K562 (cell line): ENCODE results near the gene CKM. TPM values are rescaled to one million over a fixed set of nuclear protein-coding genes. Genes with fewer than 3 reads are reported as not detected.
"Not testable (repeated sequence)": the region's sequence is repeated elsewhere in the genome, so short reads cannot be mapped to it uniquely, and the experiment has no call there.

Experiments used
- ATAC-seq: fragments of 200-7000 bp; cut with Tn5 transposase; 3 replicates; pipeline ENCODE4 v1.9.1; 2020; ENCODE audit warnings: moderate library complexity
- BruUV-seq: library from RNA; stranded (reverse); fragments of 400-500 nt; replicated peaks from 2 replicates; lab custom pipeline; 2021; lab: Mats Ljungman, UMichigan
- CTCF ChIA-PET: fragments of 300-600 bp; formaldehyde crosslinking; extraction: SDS; loops from one replicate; lab custom pipeline; 2021; ENCODE audit warnings: low intra/inter-chr PET ratio; lab: Yijun Ruan, JAX
- POLR2A ChIA-PET: fragments of 300-600, 350-650 bp; sonication (Branson Sonifier 250); formaldehyde crosslinking; extraction: SDS; loops from one replicate; lab custom pipeline; 2021; ENCODE audit warnings: antibody characterized with exemption, inconsistent platforms; lab: Yijun Ruan, JAX
- DNase-seq, 4 experiments: peaks; one replicate each; pipeline versions ENCODE4 v3.0.0 to v3.0.0-alpha.2; 2011 to 2018; ENCODE audit warnings: low spot score in 3 of 4, mixed read lengths in 3 of 4; ENCODE audit errors: extremely low read depth in 1 of 4
- FAIRE-seq: peaks from 2 replicates; lab custom pipeline; 2011; peaks lifted over from hg19 to GRCh38; lab: Jason Lieb, UNC
- H2AFZ ChIP-seq: 2 replicates; pipeline ENCODE4 v1.6.0; 2011; ENCODE audit warnings: low read depth, low read length, control low read depth, inconsistent platforms
- H3K27ac ChIP-seq: fragments of 200-600 bp; 3 replicates; pipeline ENCODE4 v1.8.0; 2011; ENCODE audit warnings: low read depth, mild to moderate bottlenecking, control low read depth, inconsistent platforms, low read length, moderate library complexity, mixed read lengths; ENCODE audit errors: extremely low read depth
- H3K27me3 ChIP-seq, 2 experiments: fragments of 300-600 bp in 1 of 2; 2 replicates in 1 of 2; 3 replicates in 1 of 2; pipeline versions ENCODE4 v1.6.0 to v1.8.0; 2011; ENCODE audit warnings: inconsistent platforms in 2 of 2, low read length in 2 of 2, mild to moderate bottlenecking in 1 of 2, mixed read lengths in 1 of 2, moderate library complexity in 1 of 2; ENCODE audit not compliant: control insufficient read depth in 2 of 2, insufficient read depth in 2 of 2
- H3K36me3 ChIP-seq: fragments of 300-600 bp; 3 replicates; pipeline ENCODE4 v1.8.0; 2011; ENCODE audit warnings: mild to moderate bottlenecking, low read length, inconsistent platforms; ENCODE audit not compliant: control insufficient read depth, insufficient read depth
- H3K4me1 ChIP-seq, 2 experiments: fragments of 200-600 bp in 1 of 2; replicated peaks in 1 of 2; 2 replicates in 1 of 2; 3 replicates in 1 of 2; pipeline versions ENCODE4 v1.5.1 to v1.8.0; 2011; ENCODE audit warnings: inconsistent platforms in 2 of 2, low read length in 2 of 2, mild to moderate bottlenecking in 1 of 2, mixed read lengths in 1 of 2, moderate library complexity in 1 of 2; ENCODE audit not compliant: control insufficient read depth in 2 of 2, insufficient read depth in 2 of 2
- H3K4me2 ChIP-seq: 2 replicates; pipeline ENCODE4 v1.6.1; 2011; ENCODE audit warnings: low read length, control low read depth, inconsistent platforms, mixed read lengths; ENCODE audit not compliant: insufficient read depth
- H3K4me3 ChIP-seq: fragments of 200-600 bp; sonication (generic), shearing (Covaris generic); 2 replicates; pipeline ENCODE4 v1.5.1; 2016; ENCODE audit warnings: control low read depth, inconsistent platforms
- H3K79me2 ChIP-seq: fragments of 200-600 bp; 3 replicates; pipeline ENCODE4 v1.8.0; 2011; ENCODE audit warnings: low read length, inconsistent platforms; ENCODE audit not compliant: control insufficient read depth, insufficient read depth
- H3K9ac ChIP-seq, 2 experiments: 2 replicates each; pipeline versions ENCODE4 v1.6.0 to v1.6.1; 2011; ENCODE audit warnings: low read depth in 2 of 2, low read length in 2 of 2, control low read depth in 1 of 2, inconsistent platforms in 1 of 2, mild to moderate bottlenecking in 1 of 2, mixed read lengths in 1 of 2; ENCODE audit not compliant: insufficient read depth in 1 of 2
- H3K9me1 ChIP-seq: one replicate; pipeline ENCODE4 v1.6.0; 2011; ENCODE audit warnings: inconsistent platforms, mild to moderate bottlenecking, low read length, moderate library complexity; ENCODE audit not compliant: control insufficient read depth, insufficient read depth
- H3K9me3 ChIP-seq: replicated peaks from 2 replicates; pipeline ENCODE4 v1.5.1; 2011; ENCODE audit warnings: low read depth, low read length, inconsistent platforms; ENCODE audit not compliant: control insufficient read depth, insufficient read depth
- H4K20me1 ChIP-seq: replicated peaks from 2 replicates; pipeline ENCODE4 v1.6.1; 2011; ENCODE audit warnings: low read length, inconsistent platforms, mixed read lengths; ENCODE audit not compliant: control insufficient read depth, insufficient read depth
- CREB1 ChIP-seq, 2 experiments: sonication (generic) in 1 of 2; formaldehyde crosslinking in 1 of 2; IDR thresholded peaks; 2 replicates each; pipeline versions ENCODE4 v1.6.1 to v1.8.0; 2012 to 2022; ENCODE audit warnings: inconsistent platforms in 1 of 2, mild to moderate bottlenecking in 1 of 2, missing genetic modification reagents in 1 of 2, moderate library complexity in 1 of 2
- CREM ChIP-seq: IDR thresholded peaks from 2 replicates; pipeline ENCODE4 v1.6.1; 2014; ENCODE audit warnings: antibody characterized with exemption, low read depth
- GABPA ChIP-seq: fragments of 200-800 bp; sonication (Bioruptor generic); conservative IDR thresholded peaks from 2 replicates; pipeline ENCODE4 v1.6.1; 2016; ENCODE audit warnings: low read depth, missing genetic modification characterization, missing compliant biosample characterization
- GABPB1 ChIP-seq: sonication (generic); formaldehyde crosslinking; IDR thresholded peaks from 2 replicates; pipeline ENCODE4 v1.8.0; 2022; ENCODE audit warnings: mild to moderate bottlenecking, missing genetic modification reagents
- NFIC ChIP-seq: fragments of 450-650 bp; IDR thresholded peaks from 2 replicates; pipeline ENCODE4 v1.6.1; 2017; ENCODE audit warnings: mild to moderate bottlenecking, inconsistent platforms
- SMAD2 ChIP-seq: fragments of 150-350 bp; IDR thresholded peaks from 2 replicates; pipeline ENCODE4 v1.6.1; 2014; ENCODE audit warnings: low read depth, mild to moderate bottlenecking, low read length
- TRIM24 ChIP-seq, 2 experiments: fragments of 450-650 bp; IDR thresholded peaks; 2 replicates each; pipeline ENCODE4 v1.6.1; 2016
- ZNF639 ChIP-seq, 2 experiments: fragments of 200-800 bp in 1 of 2; sonication (Bioruptor generic) in 1 of 2; sonication (generic) in 1 of 2; formaldehyde crosslinking in 1 of 2; IDR thresholded peaks in 1 of 2; conservative IDR thresholded peaks in 1 of 2; 2 replicates each; pipeline versions ENCODE4 v1.5.0 to v1.6.1; 2016 to 2020; ENCODE audit warnings: missing compliant biosample characterization in 1 of 2, missing genetic modification characterization in 1 of 2, missing genetic modification reagents in 1 of 2
- WGBS: fragments of 100-300 bp; shearing (Covaris generic); methylation state at CpG from one replicate; pipeline ENCODE4 v1.1.6; 2016; ENCODE audit warnings: low coverage, mixed read lengths; ENCODE audit not compliant: insufficient coverage; ENCODE audit errors: missing lambda C conversion rate; 5-methylcytosine and 5-hydroxymethylcytosine counted together
- in situ Hi-C: fragments of 300-500 bp; cut with MboI; formaldehyde crosslinking; loops from 4 replicates; pipeline ENCODE4 v1.15.0; 2018; ENCODE audit warnings: inconsistent platforms, mixed read lengths
- intact Hi-C: fragments of 100-400 bp; cut with micrococcal nuclease; formaldehyde crosslinking; loops from 2 replicates; pipeline ENCODE4 v1.14.2; 2022
- polyA plus RNA-seq, 8 experiments: library from polyadenylated mRNA; depleted of rRNA in 4 of 8; stranded (reverse) in 5 of 8; unstranded in 3 of 8; fragments of >200 nt; fragmentation: Nextera tagmentation in 2 of 8; fragmentation: Illumina TruSeq in 1 of 8; extraction: Ambion mirVana in 2 of 8; extraction: Trizol in 1 of 8; gene quantifications; 2 replicates each; pipeline versions ENCODE4 v1.2.1 to v1.2.3, GENCODE V29; 2011 to 2014; ENCODE audit warnings: inconsistent platforms in 1 of 8, missing spikeins in 1 of 8
- total RNA-seq, 7 experiments: library from RNA; depleted of rRNA in 6 of 7; stranded (reverse); fragments of >200 nt in 6 of 7; fragmentation: Illumina TruSeq in 2 of 7; extraction: Trizol in 2 of 7; gene quantifications; 2 replicates each; pipeline versions ENCODE4 v1.2.1 to v1.2.3, GENCODE V29; 2011 to 2021; ENCODE audit warnings: low replicate concordance in 1 of 7
- TF ChIP-seq, protein P1 (sequence below): sonication (generic); formaldehyde crosslinking; IDR thresholded peaks from 2 replicates; pipeline ENCODE4 v1.8.0; 2022; ENCODE audit warnings: mild to moderate bottlenecking, missing genetic modification reagents

The CKM gene
- total and polyA plus RNA-seq, 9 of the 15 experiments (the other 6 are each of a cell fraction or from before 2014, with no cell fraction given): 0.06 to 0.17 (median 0.09) TPM; not detected in 4

- ATAC-seq, H3K27me3 ChIP-seq, DNase-seq, H3K4me2 ChIP-seq, H4K20me1 ChIP-seq, H3K9me3 ChIP-seq, H3K27ac ChIP-seq, CTCF ChIA-PET, H3K9ac ChIP-seq, in situ Hi-C loops, FAIRE-seq, H3K9me1 ChIP-seq, BruUV-seq, H3K36me3 ChIP-seq, H3K4me3 ChIP-seq: not testable (repeated sequence)
- WGBS: 68% methylated on average over 10 of the region's 14 CpGs
- TF ChIP-seq NFIC: peak; percentile 58; the same call in 1 of the 2 replicates
- TF ChIP-seq, all 486 proteins: peak for 1; not testable (repeated sequence) for 485
- Histone ChIP-seq H3K4me1 (peaks cover 4 to 21% of the 10 kb centered on the region in 2 experiments; a peak in 4 of 5 replicates), H2AFZ (0 out of 2 replicates have a peak overlapping the region, but pooled peaks have one; percentile 1)
- POLR2A ChIA-PET, H3K79me2 ChIP-seq, intact Hi-C loops: not testable (repeated sequence)
Measured at GRCh38 chr19:45312285-45312684, 10.4 kb downstream of the CKM start.

DNA sequence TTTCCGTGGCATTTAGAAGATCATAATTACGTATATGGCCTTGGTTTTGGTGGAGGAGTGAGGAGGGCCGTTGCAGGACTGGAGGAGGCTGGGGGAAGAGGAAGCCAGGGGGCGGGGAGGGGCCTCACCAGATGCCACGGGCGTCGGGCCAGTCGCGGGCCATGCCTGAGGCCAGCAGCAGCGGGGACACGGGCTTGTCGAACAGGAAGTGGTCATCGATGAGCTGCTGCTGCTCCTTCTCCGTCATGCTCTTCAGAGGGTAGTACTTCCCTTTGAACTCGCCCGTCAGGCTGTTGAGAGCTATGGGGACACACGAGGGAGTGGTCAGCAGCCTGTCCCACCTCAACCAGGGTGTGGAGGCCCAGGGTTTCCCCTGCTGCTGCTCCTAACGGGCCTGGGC lies 11.1 kb downstream of the CKM start:
- Histone ChIP-seq H3K27ac (no peak overlapping the region), H3K27me3 (no peaks in the 10 kb centered on the region; a peak in 1 of 5 replicates), H3K4me3 (no peak overlapping the region), H3K36me3 (no peaks in the 10 kb centered on the region), H4K20me1 (no peaks in the 10 kb centered on the region), H3K4me1 (peaks cover 4 to 26% of the 10 kb centered on the region in 2 experiments; a peak in 4 of 5 replicates), H3K9me3 (no peaks in the 10 kb centered on the region), H2AFZ (peak overlapping the region; percentile 62), H3K9me1 (no peaks in the 10 kb centered on the region), H3K79me2 (no peaks in the 10 kb centered on the region), H3K9ac (peak overlapping the region in 1 of 2 experiments; percentile 73; a peak in 1 of 4 replicates), H3K4me2 (no peak overlapping the region)
- TF ChIP-seq ZNF639 (CRISPR knock-in tag; conservative IDR thresholded peaks at IDR 0.05 in 1 of 2, IDR thresholded peaks at IDR 0.05 in 1 of 2) (no peak), TRIM24 (IDR thresholded peaks at IDR 0.05) (no peak), SMAD2 (no peak), GABPA (tag) (0 out of 2 replicates have a peak, but pooled peaks have one; percentile 36), GABPB1 (CRISPR knock-in tag) (peak; percentile 75), CREB1 (IDR thresholded peaks at IDR 0.05) (no peak; the same call in 1 of the 2 replicates), CREB1 (CRISPR knock-in tag; IDR thresholded peaks at IDR 0.05) (0 out of 2 replicates have a peak, but pooled peaks have one; percentile 23), CREM (peak; percentile 48; the same call in 1 of the 2 replicates)
- TF ChIP-seq, protein P1, sequence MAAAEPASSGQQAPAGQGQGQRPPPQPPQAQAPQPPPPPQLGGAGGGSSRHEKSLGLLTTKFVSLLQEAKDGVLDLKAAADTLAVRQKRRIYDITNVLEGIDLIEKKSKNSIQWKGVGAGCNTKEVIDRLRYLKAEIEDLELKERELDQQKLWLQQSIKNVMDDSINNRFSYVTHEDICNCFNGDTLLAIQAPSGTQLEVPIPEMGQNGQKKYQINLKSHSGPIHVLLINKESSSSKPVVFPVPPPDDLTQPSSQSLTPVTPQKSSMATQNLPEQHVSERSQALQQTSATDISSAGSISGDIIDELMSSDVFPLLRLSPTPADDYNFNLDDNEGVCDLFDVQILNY (CRISPR knock-in tag): no peak
- intact Hi-C loops: no loop called here
- in situ Hi-C loops: no loop called here
- ChIA-PET CTCF (no interaction called here), POLR2A (interaction anchor here (0.9 kb wide), 1 partner anchor 9 kb away, joined by 4 read pairs; no protein-coding TSS in a partner anchor)
- WGBS: 63% methylated on average over 10 of the region's 18 CpGs
- DNase-seq: no peak
- ATAC-seq: no peak
- BruUV-seq: no TSS peak
- FAIRE-seq: no peak
